T-helper 2 cell treated with Interferon-gamma antibody and Interleukin-4, amounts not matched to agents 5 μg/mL and 100 μg/mL, for 36 hours (primary cell): ENCODE data around the gene AXIN2.
A peak's percentile ranks its signal among the peaks of the same experiment; 100 is the strongest.
"Not testable (repeated sequence)": the region's sequence is repeated elsewhere in the genome, so short reads cannot be mapped to it uniquely, and the experiment has no call there.

Experiments
- DNase-seq: peaks from one replicate; pipeline ENCODE4 v3.0.0; 2021; ENCODE audit warnings: low spot score
- H3K27ac Mint-ChIP-seq: one replicate; pipeline ENCODE4 v1.8.0; 2021; ENCODE audit warnings: mild to moderate bottlenecking, mixed read lengths
- H3K27me3 Mint-ChIP-seq: one replicate; pipeline ENCODE4 v1.8.0; 2021; ENCODE audit warnings: low read depth, mixed read lengths
- H3K36me3 Mint-ChIP-seq: one replicate; pipeline ENCODE4 v1.8.0; 2021; ENCODE audit warnings: low read depth, mixed read lengths
- H3K4me1 Mint-ChIP-seq: one replicate; pipeline ENCODE4 v1.8.0; 2021; ENCODE audit warnings: low read depth, mixed read lengths
- H3K4me3 Mint-ChIP-seq: one replicate; pipeline ENCODE4 v1.8.0; 2022; ENCODE audit warnings: mild to moderate bottlenecking, moderate library complexity, mixed read lengths
- H3K9me3 Mint-ChIP-seq: one replicate; pipeline ENCODE4 v1.8.0; 2021; ENCODE audit warnings: mixed read lengths

Gene AXIN2

DNA sequence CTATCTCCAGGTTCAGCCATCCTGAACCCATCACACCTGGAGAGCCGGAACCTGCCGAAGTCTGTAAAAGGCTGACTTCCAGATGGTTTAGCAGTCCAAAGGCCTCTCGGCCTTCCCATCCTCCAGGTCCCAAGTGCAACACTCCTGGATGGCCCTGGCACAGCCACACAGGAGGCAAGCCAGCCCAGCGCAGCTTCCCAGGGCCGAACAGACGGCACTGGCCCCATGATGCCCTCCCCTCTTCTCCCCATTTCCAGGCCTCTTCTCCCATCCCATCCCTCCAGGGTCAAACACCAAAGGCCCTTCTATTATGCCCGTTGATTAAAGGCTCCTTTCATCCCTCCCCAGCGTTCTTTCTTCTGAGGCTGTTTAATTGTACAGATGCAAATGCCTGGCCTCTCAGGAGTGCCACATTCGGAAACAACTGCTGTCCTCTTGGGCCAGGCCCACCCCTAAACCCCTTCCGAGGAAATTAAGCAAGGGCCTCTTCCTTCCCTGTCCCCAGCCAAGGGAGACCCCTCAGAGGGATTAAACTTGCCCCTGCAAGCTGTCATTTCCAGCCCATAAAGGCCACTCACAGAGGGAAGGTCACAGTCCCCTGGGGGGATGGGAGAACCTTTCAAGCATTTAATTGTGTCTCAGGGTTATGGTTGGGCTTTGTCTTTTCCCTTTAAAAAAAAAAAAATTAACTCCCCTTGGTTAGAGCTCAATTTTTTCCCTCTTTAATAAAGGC, 30.8 kb downstream of the AXIN2 start:
- H3K27ac Mint-ChIP-seq = no peak overlapping the region
- H3K36me3 Mint-ChIP-seq = peaks cover 23% of the 10 kb centered on the region

DNA sequence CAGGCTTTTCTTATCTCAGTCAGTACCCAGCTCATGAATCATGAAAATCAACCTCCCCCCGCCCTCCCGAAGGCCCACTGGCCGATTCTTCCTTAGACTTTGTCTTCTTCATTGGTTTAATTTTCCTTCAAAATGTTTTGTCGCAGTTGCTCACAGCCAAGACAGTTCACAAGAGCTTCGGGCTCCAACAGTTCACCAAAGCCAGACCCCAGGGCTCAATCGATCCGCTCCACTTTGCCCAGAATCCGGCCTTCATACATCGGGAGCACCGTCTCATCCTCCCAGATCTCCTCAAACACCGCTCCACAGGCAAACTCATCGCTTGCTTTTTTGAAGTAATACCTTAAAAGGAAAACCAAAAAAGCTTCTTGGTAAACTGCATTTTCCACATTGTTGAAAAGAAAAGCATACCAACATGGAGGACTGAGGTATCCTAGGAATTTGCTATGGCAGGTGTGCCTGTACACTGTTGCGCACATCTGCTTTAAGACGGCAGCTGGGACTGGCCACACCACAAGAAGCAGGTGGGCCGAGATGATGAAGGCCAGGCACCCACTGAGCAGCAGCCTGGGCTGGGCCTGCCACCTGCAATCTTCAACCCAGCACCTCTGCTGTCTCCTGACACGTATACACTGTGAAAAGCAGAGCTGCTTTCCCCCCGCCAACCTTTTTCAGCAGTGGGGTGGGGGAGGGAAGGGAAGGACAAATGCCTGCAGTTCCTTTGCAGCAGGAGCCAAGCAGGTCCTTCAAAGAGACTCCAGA, 31.5 kb downstream of the AXIN2 start:
- Mint-ChIP-seq H3K27ac (no peak overlapping the region), H3K36me3 (peaks cover 17% of the 10 kb centered on the region), H3K9me3 (no peaks in the 10 kb centered on the region), H3K4me1 (peaks cover 6% of the 10 kb centered on the region), H3K27me3 (peaks cover 13% of the 10 kb centered on the region), H3K4me3 (no peak overlapping the region)
- no peak for DNase-seq

More for the DNA sequence above, 30.8 kb downstream of the AXIN2 start:
- Mint-ChIP-seq H3K4me3 (no peak overlapping the region), H3K27me3 (peaks cover 5% of the 10 kb centered on the region), H3K9me3 (no peaks in the 10 kb centered on the region), H3K4me1 (peaks cover 7% of the 10 kb centered on the region)
- no peak for DNase-seq

DNA sequence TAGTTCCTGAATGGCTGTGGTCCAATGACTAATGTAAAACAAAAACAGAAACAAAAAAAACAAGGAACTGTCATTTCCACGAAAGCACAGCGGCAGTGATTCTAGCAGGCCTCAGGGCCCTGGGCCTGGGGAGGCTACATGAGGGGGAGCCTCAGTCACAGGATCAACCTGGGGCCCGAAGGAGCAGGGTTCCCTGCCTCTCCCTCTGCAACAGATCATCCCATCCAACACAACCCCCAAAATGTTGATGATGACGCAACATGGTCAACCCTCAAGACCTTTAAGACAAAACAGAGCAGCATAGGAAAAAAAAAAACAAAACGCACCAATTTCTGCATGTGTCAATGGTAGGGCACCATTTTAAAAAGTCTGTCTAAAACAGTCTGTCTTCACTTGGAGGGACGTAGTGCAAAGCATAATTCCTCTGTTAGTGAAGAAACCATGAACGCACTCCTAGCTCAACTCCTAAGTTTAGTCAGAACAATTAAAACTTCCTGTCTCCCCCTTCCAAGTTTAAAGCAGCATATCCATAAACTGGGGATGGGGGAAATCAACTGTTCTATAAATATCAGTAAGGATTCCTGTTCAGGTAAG, 32.3 kb downstream of the AXIN2 start:
- Mint-ChIP-seq H3K4me3 (no peak overlapping the region), H3K36me3 (peaks cover 17% of the 10 kb centered on the region), H3K4me1 (peaks cover 11% of the 10 kb centered on the region), H3K27ac (no peak overlapping the region), H3K9me3 (no peaks in the 10 kb centered on the region), H3K27me3 (peaks cover 18% of the 10 kb centered on the region)
- no peak for DNase-seq

DNA sequence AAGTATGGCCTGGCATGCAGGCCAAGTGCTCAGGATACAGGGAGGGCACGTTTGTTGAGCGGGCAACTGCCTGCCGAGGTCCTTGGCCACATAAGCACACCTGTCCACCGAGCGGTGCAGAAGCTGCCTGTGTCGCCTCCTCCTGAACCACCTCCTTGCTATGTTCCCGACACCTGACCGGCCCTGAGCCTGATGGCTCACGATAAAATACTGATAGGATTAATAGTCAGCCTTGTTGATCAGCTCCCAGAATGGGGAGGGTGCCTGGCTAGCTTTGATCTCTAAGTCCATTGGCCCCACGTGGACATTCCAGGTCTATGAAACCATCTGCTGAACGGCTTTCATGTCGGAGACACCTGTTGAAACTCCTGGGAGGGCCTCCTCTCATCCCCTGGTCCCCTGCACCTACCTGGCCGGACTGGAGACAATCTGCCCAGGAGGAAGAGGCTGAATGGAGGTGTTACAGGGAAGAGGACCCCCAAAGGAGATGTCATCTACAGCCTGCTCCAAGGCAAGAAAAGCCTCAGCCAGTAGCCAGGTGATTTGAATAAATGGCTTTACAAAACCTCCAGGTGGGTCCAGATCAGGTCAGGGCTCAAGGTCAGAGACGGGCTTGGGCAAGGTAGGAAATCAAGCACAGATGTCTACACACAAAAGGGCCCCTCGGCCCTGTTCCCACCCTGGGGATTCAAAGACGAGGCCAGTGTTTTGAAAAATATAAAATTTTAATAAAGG, 33.4 kb downstream of the AXIN2 start:
- Mint-ChIP-seq H3K27me3 (peaks cover 19% of the 10 kb centered on the region), H3K27ac (no peak overlapping the region), H3K36me3 (peaks cover 17% of the 10 kb centered on the region), H3K4me3 (no peak overlapping the region), H3K4me1 (peaks cover 20% of the 10 kb centered on the region), H3K9me3 (no peaks in the 10 kb centered on the region)
- DNase-seq = no peak

DNA sequence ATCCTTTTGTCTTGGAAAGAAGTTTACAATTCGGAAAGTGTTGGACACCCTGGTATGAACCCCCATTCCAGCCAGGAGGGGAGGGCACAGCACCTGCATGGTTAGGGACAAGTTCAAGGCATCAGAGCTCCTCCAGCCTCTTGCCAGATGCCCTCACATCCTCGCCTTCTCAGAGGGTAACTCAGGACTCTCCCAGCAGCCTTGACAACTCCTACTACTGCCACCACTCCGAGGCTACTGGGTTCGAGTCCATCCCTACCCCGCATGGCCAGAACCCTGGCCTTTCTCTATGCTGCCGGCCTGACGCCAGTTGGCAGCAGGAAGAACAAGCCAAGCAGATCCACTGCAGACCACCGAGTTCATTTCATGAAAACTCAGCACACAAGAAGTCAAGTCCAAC, 34.1 kb downstream of the AXIN2 start:
- Mint-ChIP-seq H3K4me3 (no peak overlapping the region), H3K27ac (no peak overlapping the region), H3K27me3 (peaks cover 22% of the 10 kb centered on the region), H3K9me3 (no peaks in the 10 kb centered on the region), H3K4me1 (peaks cover 27% of the 10 kb centered on the region), H3K36me3 (peaks cover 17% of the 10 kb centered on the region)
- no peak for DNase-seq

DNA sequence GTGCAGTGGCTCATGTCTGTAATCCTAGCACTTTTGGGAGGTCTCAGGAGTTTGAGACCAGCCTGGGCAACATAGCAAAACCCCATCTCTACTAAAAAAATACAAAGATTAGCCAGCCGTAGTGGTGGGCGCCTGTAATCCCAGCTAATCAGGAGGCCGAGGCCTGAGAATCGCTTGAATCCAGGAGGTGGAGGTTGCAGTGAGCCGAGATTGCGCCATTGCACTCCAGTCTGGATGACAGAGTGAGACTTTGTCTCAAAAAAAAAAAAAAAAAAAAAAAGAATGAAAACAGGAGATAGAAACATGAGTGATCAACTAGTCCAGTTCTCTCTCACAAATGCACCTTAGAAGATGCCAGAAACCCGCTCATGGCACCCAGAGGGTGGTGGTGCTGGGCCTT, 34.6 kb downstream of the AXIN2 start:
- peaks cover 31% of the 10 kb centered on the region for H3K4me1 Mint-ChIP-seq
- H3K9me3 Mint-ChIP-seq, H3K27ac Mint-ChIP-seq, DNase-seq, H3K4me3 Mint-ChIP-seq: not testable (repeated sequence)
- peaks cover 24% of the 10 kb centered on the region for H3K27me3 Mint-ChIP-seq
- peaks cover 17% of the 10 kb centered on the region for H3K36me3 Mint-ChIP-seq

DNA sequence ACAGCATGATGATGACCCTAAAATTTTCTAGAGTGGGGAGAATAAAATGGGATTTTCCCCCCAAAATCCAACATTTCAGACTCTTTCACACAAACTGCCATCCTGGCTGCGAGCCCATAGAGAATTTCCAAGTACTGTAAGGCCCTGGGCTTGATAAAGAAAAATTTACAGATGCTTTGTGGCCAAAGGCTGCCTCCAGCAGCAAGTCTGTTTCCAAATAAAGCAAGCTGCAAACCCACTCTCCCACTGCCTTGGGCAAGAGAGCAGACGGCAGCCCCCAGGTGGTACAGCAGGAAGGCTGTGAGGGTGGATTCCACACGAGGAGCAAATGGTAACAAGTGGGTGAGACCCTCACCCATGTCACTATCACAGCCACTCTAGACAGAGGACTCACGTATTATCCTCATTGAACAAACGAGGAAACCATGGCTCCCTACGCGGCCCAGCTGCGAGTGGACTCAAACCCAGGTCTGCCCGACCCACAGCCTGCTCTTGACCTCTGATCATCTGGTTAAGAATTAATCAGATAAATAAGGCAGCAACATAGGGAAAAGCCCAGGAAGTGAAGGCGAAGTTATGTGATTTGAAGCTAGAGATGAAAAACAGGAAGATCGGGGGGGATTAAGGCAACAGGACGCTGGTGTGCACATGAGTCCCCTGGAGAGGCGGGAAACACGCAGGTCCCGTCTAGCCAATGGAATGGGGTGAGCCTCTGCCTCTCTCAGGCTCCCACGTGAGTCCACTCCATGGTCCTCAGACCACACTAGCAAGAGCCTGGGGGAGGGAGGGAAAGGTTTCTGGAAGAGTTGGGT, 37.4 kb downstream of the AXIN2 start:
- peaks cover 5% of the 10 kb centered on the region for H3K36me3 Mint-ChIP-seq
- H3K4me1 Mint-ChIP-seq = peaks cover 37% of the 10 kb centered on the region
- H3K27ac Mint-ChIP-seq = peak overlapping the region; percentile 80
- no peaks in the 10 kb centered on the region for H3K9me3 Mint-ChIP-seq
- H3K4me3 Mint-ChIP-seq = peak overlapping the region; percentile 61
- H3K27me3 Mint-ChIP-seq = peaks cover 45% of the 10 kb centered on the region
- no peak for DNase-seq

DNA sequence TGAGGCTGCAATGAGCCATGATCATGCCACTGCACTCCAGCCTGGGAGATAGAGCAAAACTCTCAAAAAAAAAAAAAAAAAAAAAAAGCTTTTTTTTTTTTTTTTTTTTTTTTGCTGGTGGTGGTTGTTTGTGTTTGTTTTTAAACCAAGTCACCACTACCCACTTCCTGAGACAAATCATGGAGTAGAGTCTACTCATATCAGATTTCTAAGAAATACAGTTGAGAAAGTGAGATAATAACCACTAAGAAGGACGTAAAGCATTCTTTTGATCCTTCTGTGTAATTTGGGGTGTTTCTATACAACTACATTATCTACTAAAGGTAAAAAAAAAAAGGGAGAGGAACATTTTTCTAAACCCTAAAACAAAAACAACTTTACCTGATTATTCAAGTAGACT, 38.0 kb downstream of the AXIN2 start:
- Mint-ChIP-seq H3K4me1 (peaks cover 35% of the 10 kb centered on the region), H3K27me3 (peaks cover 48% of the 10 kb centered on the region), H3K27ac (peak overlapping the region; percentile 80), H3K36me3 (peaks cover 1% of the 10 kb centered on the region), H3K9me3 (no peaks in the 10 kb centered on the region), H3K4me3 (peak overlapping the region; percentile 61)
- no peak for DNase-seq

DNA sequence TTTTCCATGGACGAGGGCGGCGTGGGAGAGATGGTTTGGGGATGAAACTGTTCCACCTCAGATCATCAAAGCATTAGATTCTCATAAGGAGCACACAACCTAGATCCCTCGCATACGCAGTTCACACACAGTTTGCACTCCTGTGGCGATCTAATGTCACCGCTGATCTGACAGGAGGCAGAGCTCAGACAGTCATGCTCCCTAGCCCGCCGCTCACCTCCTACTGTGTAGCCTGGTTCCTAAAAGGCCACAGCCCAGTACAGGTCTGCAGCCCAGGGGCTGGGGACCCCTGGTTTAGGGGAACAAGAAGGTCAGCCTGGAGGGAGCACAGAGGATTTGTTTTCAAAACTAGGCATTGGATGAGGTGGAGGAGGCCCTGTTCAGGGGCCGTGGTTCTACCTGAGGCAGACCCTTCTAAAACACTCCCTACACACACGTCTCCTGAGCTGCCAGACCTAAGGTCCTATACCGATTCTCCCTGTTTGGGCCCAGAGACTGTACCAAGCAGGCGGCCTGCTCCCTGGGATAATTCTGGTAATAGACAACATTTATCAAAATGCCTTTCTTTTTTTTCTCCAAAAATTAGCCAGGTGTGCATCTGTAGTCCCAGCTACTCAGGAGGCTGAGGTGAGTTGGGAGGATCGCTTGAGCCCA, 38.6 kb downstream of the AXIN2 start:
- H3K36me3 Mint-ChIP-seq = peaks cover under 1% of the 10 kb centered on the region
- H3K9me3 Mint-ChIP-seq = no peaks in the 10 kb centered on the region
- H3K27ac Mint-ChIP-seq = no peak overlapping the region
- H3K27me3 Mint-ChIP-seq = peaks cover 50% of the 10 kb centered on the region
- peak; percentile 10 for DNase-seq
- H3K4me3 Mint-ChIP-seq = peak overlapping the region; percentile 56
- peaks cover 35% of the 10 kb centered on the region for H3K4me1 Mint-ChIP-seq

DNA sequence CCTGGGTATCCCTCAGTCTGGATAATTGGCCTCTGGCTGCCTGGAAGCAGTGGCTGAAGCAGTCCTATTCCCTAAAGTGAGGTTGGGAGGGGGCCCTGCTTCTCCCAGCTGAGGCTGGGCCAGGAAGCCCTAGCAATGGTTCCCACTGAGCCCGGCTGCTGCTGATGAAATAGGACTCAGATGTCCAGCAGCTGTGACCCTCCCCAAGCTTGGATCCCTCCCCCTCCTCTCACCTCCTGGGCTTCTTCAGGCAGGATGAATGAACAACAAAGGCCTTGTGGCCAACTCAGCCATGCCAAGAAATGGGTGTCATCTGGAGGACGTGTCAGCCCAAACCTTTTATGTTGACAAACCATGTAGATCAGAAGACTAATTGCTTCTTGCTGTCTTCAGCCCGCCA, 42.0 kb downstream of the AXIN2 start:
- H3K4me1 Mint-ChIP-seq = peaks cover 32% of the 10 kb centered on the region
- DNase-seq = no peak
- peaks cover 59% of the 10 kb centered on the region for H3K27me3 Mint-ChIP-seq
- H3K27ac Mint-ChIP-seq = no peak overlapping the region
- no peaks in the 10 kb centered on the region for H3K9me3 Mint-ChIP-seq
- H3K4me3 Mint-ChIP-seq = no peak overlapping the region
- no peaks in the 10 kb centered on the region for H3K36me3 Mint-ChIP-seq

DNA sequence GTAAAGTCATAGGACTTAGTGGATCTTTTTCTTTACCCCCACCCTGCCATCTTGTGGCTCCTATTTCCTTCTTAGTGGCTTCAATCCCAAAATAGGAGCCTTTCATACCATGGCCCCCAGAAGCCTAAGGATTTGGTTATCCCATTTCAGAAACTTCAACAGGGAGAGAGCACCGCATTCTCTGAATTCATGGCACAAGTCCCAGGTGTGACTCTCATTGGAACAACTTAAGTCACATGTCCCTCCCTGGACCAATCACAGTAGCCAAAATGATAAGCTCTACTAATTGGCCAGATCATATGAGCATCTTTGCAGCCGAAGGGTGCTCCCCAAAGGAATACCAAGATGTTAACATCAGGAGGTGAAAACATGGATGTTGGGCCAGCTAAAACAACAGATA, 43.2 kb downstream of the AXIN2 start:
- Mint-ChIP-seq H3K27ac (no peak overlapping the region), H3K27me3 (peaks cover 59% of the 10 kb centered on the region), H3K36me3 (no peaks in the 10 kb centered on the region), H3K4me3 (no peak overlapping the region), H3K9me3 (no peaks in the 10 kb centered on the region), H3K4me1 (peaks cover 26% of the 10 kb centered on the region)
- no peak for DNase-seq

DNA sequence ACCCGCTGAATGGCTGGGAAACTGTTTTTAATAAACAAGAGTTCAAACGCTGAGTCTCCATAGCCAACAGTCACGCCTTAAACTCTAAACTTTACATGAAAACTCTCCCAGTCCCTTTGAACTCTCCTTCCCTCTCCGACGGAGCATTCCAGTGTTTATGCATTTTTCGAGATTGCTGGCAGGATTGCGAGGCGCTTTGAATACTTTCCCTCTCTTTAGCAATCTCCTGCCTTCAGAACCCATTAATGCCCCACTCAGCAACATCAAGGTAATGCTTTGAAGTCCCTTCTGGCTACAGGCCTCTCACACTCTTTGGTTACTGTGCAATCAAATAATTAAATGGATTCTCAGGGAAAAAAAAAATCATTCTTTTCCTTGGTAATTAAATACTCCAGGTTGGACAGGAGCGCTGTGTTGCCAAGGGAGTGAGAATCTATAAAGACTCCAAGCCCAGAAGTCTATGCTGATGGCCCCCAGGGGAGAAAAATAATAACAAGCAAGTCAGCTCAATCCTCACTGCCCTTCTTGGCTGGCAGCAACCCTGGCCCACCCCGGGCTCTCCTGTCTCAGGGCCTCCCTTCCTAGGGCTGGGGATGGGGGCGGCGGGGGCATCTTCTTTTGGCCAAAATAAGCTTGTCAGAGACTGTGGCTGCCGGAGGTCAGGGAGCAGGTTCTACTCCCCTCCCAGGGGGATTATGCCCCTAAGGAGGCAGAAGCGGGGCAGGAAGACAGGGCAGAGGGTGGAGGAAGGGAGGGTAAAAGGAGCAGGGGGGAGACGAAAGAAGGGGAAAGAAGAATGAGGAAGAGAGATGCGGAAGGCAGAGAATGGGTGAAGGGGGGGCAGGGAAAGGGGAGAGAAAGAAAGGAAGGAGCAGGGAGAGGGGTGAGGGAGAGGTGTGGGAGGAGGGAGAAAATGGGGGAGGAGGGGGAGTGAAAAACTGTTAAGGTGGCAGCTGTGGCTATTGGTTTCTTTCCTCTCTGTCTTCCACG, 45.2 kb downstream of the AXIN2 start:
- Mint-ChIP-seq H3K27ac (no peak overlapping the region), H3K27me3 (peaks cover 65% of the 10 kb centered on the region), H3K36me3 (no peaks in the 10 kb centered on the region), H3K4me1 (peaks cover 10% of the 10 kb centered on the region), H3K9me3 (no peaks in the 10 kb centered on the region), H3K4me3 (no peak overlapping the region)
- DNase-seq = no peak
